NCI-H2196 treated with DMSO at 0.1 percent for 48 hours (cell line): Measurements from ENCODE around the gene SDK1.

Experiments used
- DNase-seq: peaks from one replicate; lab custom pipeline; 2025; ENCODE audit not compliant: unreplicated experiment; lab: John Stamatoyannopoulos, UW

The SDK1 gene

GRCh38 chr7:4186513-4186780, 885.4 kb downstream of the SDK1 start:
- no peak for DNase-seq

GRCh38 chr7:4188651-4189050, 887.6 kb downstream of the SDK1 start:
- no peak for DNase-seq

- DNase-seq = peak; percentile 10
Measured at GRCh38 chr7:4189131-4189570, 888.1 kb downstream of the SDK1 start.

GRCh38 chr7:4190010-4190981, 889.2 kb downstream of the SDK1 start:
- DNase-seq = no peak

GRCh38 chr7:4191046-4191445, 890.0 kb downstream of the SDK1 start:
- no peak for DNase-seq

GRCh38 chr7:4191525-4191924, 890.5 kb downstream of the SDK1 start:
- no peak for DNase-seq

GRCh38 chr7:4195660-4196059, 894.6 kb downstream of the SDK1 start:
- DNase-seq = no peak

GRCh38 chr7:4196121-4196819, 895.2 kb downstream of the SDK1 start:
- no peak for DNase-seq

GRCh38 chr7:4198301-4198700, 897.2 kb downstream of the SDK1 start:
- no peak for DNase-seq

- DNase-seq = no peak
Measured at GRCh38 chr7:4200546-4201094, 899.6 kb downstream of the SDK1 start.

GRCh38 chr7:4201566-4201965, 900.5 kb downstream of the SDK1 start:
- no peak for DNase-seq

- no peak for DNase-seq
Measured at GRCh38 chr7:4202154-4202736, 901.2 kb downstream of the SDK1 start.

GRCh38 chr7:4202954-4203353, 901.9 kb downstream of the SDK1 start:
- no peak for DNase-seq

- DNase-seq = no peak
Measured at GRCh38 chr7:4203626-4204512, 902.8 kb downstream of the SDK1 start.

- DNase-seq = no peak
Measured at GRCh38 chr7:4204513-4205165, 903.6 kb downstream of the SDK1 start.

GRCh38 chr7:4205828-4206227, 904.8 kb downstream of the SDK1 start:
- DNase-seq = no peak

GRCh38 chr7:4207011-4207410, 906.0 kb downstream of the SDK1 start:
- no peak for DNase-seq

- no peak for DNase-seq
Measured at GRCh38 chr7:4208086-4208485, 907.0 kb downstream of the SDK1 start.

- DNase-seq = no peak
Measured at GRCh38 chr7:4208586-4208985, 907.5 kb downstream of the SDK1 start.

GRCh38 chr7:4209126-4209525, 908.1 kb downstream of the SDK1 start:
- DNase-seq = no peak
